Thoracic aorta (tissue), 2 donors: ENCODE measurements around the gene NEB. TPM values are rescaled to one million over a fixed set of nuclear protein-coding genes. Genes with fewer than 3 reads are reported as not detected.

Experiments used
- ATAC-seq: fragments of 150-250 bp; one replicate; pipeline ENCODE4 v1.8.0; 2017; ENCODE audit warnings: low read depth; ENCODE audit not compliant: insufficient number of reproducible peaks, low FRiP score
- DNase-seq: peaks from one replicate; pipeline ENCODE4 v3.0.0-alpha.2; 2020; ENCODE audit warnings: low spot score
- H3K27ac ChIP-seq, 2 donors: fragments of 200-600 bp; sonication (generic); 1 replicate in 1 of 2; 2 replicates in 1 of 2; pipeline ENCODE4 v1.5.1; 2016; ENCODE audit warnings: mild to moderate bottlenecking in 2 of 2, moderate library complexity in 2 of 2
- H3K27me3 ChIP-seq: fragments of 200-600 bp; sonication (generic); replicated peaks from 2 replicates; pipeline ENCODE4 v1.6.0; 2016; ENCODE audit warnings: mild to moderate bottlenecking; ENCODE audit not compliant: insufficient read depth
- H3K36me3 ChIP-seq: fragments of 200-600 bp; sonication (generic); one replicate; pipeline ENCODE4 v1.5.1; 2016
- H3K4me1 ChIP-seq, 2 donors: fragments of 200-600 bp; sonication (generic); 1 replicate in 1 of 2; 2 replicates in 1 of 2; pipeline versions ENCODE4 v1.5.1 to v1.6.0; 2016; ENCODE audit warnings: low read depth in 2 of 2, mild to moderate bottlenecking in 1 of 2; ENCODE audit not compliant: control insufficient read depth in 1 of 2
- H3K4me3 ChIP-seq: fragments of 200-600 bp; sonication (generic); 2 replicates; pipeline ENCODE4 v1.5.1; 2016; ENCODE audit warnings: mild to moderate bottlenecking
- H3K9me3 ChIP-seq: fragments of 200-600 bp; sonication (generic); 2 replicates; pipeline ENCODE4 v1.5.1; 2016
- CTCF ChIP-seq: fragments of 200-600 bp; sonication (generic); IDR thresholded peaks from one replicate; pipeline ENCODE4 v1.5.1; 2019; ENCODE audit warnings: antibody characterized with exemption
- total RNA-seq, 2 donors: library from RNA; depleted of rRNA; stranded (reverse); fragments of >200 nt; gene quantifications; one replicate each; pipeline versions ENCODE4 v1.1.0 to v1.2.3, GENCODE V29; 2016

The NEB gene
- total RNA-seq, 2 donors from 2014 or later = 3.2 to 8.6 TPM

GRCh38 chr2:151765760-151766410, 31.6 kb upstream of the NEB start:
- no peaks in the 10 kb centered on the region for H3K27me3 ChIP-seq
- H3K36me3 ChIP-seq = no peaks in the 10 kb centered on the region
- no peak overlapping the region for H3K27ac ChIP-seq
- no peak for DNase-seq
- H3K4me3 ChIP-seq = no peak overlapping the region
- no peak for TF ChIP-seq CTCF
- H3K4me1 ChIP-seq = no peaks in the 10 kb centered on the region
- no peak for ATAC-seq
- peaks cover 2% of the 10 kb centered on the region for H3K9me3 ChIP-seq

- no peak overlapping the region for H3K4me3 ChIP-seq
Observed at GRCh38 chr2:151762694-151763093, 28.4 kb upstream of the NEB start.

GRCh38 chr2:151761687-151762086, 27.4 kb upstream of the NEB start:
- DNase-seq (no peak), ATAC-seq (no peak)
- Histone ChIP-seq H3K4me1 (peaks cover 0 to 4% of the 10 kb centered on the region in 2 donors), H3K9me3 (no peaks in the 10 kb centered on the region), H3K27ac (no peak overlapping the region), H3K27me3 (no peaks in the 10 kb centered on the region), H3K4me3 (no peak overlapping the region), H3K36me3 (no peaks in the 10 kb centered on the region)
- TF ChIP-seq CTCF = no peak

More at GRCh38 chr2:151762694-151763093, 28.4 kb upstream of the NEB start:
- Histone ChIP-seq H3K9me3 (no peaks in the 10 kb centered on the region), H3K4me1 (peaks cover 0 to 3% of the 10 kb centered on the region in 2 donors), H3K27me3 (no peaks in the 10 kb centered on the region), H3K36me3 (no peaks in the 10 kb centered on the region), H3K27ac (no peak overlapping the region)
- DNase-seq (no peak), ATAC-seq (no peak)
- TF ChIP-seq CTCF = no peak

- Histone ChIP-seq H3K4me3 (no peak overlapping the region), H3K27me3 (no peaks in the 10 kb centered on the region), H3K36me3 (no peaks in the 10 kb centered on the region), H3K9me3 (no peaks in the 10 kb centered on the region), H3K27ac (no peak overlapping the region), H3K4me1 (peaks cover 0 to 4% of the 10 kb centered on the region in 2 donors)
- ATAC-seq (no peak), DNase-seq (no peak)
- no peak for TF ChIP-seq CTCF
Observed at GRCh38 chr2:151761193-151761592, 26.9 kb upstream of the NEB start.

GRCh38 chr2:151760139-151760650, 25.9 kb upstream of the NEB start:
- Histone ChIP-seq H3K9me3 (no peaks in the 10 kb centered on the region), H3K27ac (no peak overlapping the region), H3K36me3 (no peaks in the 10 kb centered on the region), H3K4me1 (peaks cover 0 to 4% of the 10 kb centered on the region in 2 donors), H3K4me3 (no peak overlapping the region), H3K27me3 (no peaks in the 10 kb centered on the region)
- no peak for TF ChIP-seq CTCF
- DNase-seq (no peak), ATAC-seq (no peak)
